Measurements from ENCODE around the gene ZSCAN10.

The ZSCAN10 gene

GRCh38 chr16:3046641-3047386 lies 52.3 kb downstream of the ZSCAN10 start:
- DNase-seq (ENCODE audit: low read depth in 2 of 2) = no peak

- no peak for DNase-seq (ENCODE audit: low read depth in 2 of 2)
These were observed 53.1 kb downstream of the ZSCAN10 start, which contains the start of gene MMP25 for GRCh38 chr16:3045758-3046640. TSS of gene MMP25 (plus strand) at chr16:3046561. CDS start at chr16:3046918, 357 bp downstream.

- DNase-seq (ENCODE audit: low read depth in 2 of 2) = no peak
These were observed 54.4 kb downstream of the ZSCAN10 start for GRCh38 chr16:3044708-3045107.

- no peak for DNase-seq (ENCODE audit: low read depth in 2 of 2)
These were observed 56.7 kb downstream of the ZSCAN10 start for GRCh38 chr16:3042376-3042775.

GRCh38 chr16:3038896-3039295 lies 60.2 kb downstream of the ZSCAN10 start:
- DNase-seq (ENCODE audit: low read depth in 2 of 2) = no peak

Data from stimulated activated CD8-positive, alpha-beta memory T cell treated with anti-CD3 and anti-CD28 coated beads, Interleukin-15, amount 100 ng/mL, for 4 hours (primary cell).